Stimulated activated CD4-positive, alpha-beta T cell treated with anti-CD3 and anti-CD28 coated beads, Interleukin-2, amount 100 ng/mL, for 4 hours (primary cell): ENCODE measurements around the gene PIGS.

ENCODE experiments used
- DNase-seq: peaks from one replicate; pipeline ENCODE4 v3.0.0-alpha.2; 2020; ENCODE audit warnings: low read depth

The PIGS gene

DNA sequence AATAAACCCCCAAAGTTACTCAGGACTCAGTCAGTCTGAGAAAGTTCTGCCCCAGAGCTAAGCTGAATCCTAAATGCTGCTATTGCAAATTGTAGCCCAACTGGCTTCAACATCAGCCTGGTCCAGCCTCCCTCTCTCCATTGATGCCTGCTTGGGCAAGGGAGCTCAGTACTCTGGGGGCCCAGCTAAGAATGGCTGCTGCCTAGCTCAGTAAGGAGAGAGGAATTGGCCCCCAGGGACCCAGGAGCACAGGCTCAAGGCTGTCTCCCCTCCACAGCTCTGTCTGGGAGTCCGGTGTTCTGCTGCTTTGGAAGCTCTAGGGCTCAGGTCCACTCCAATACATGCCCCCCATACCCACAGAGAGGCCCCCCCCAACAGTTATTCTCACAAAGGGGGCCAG is 20.5 kb downstream of the PIGS start:
- DNase-seq: no peak

DNA sequence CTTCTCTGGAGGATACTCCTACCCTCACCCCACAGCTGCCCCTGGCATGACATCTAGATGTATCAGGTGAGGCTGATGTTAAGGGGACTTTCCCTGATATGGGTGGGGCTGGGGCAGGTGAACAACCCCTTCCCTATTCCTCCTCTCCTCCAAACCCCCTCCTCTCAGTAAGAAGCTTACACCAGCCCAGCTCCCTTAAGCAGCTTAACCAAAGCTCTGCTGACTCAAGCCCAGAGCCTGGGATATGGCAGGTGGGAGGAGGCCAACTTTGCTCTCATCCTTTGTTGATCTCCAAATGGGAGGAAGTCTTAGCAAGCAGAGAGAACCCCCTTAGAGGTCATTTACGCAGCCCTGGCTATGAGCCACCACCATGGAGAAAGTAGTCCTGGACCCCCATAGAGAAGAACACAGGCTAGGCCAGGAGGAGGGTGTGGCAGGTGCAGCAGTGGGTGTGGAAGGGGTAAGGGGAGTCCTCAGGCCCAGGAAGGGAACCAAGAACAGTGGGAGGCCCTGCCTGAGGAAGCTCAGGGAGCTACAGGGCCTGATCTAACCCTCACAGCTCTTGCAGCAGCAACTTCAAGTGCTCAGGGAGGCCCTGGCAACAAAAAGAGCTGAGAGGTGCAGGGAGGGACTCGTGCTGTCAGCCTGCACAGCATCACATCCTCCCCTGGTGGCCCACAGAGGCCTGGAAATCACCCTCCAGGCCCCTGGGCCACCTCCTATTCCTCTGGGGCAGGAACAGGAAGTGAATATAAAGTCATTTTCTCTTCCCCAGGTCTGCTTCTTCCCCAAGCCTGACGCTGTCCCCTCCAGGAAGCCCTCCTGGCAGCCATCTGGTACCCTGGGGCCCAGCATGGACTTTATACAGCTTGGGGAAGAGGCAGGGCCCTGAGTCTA is 21.8 kb downstream of the PIGS start:
- DNase-seq: peak; percentile 19

DNA sequence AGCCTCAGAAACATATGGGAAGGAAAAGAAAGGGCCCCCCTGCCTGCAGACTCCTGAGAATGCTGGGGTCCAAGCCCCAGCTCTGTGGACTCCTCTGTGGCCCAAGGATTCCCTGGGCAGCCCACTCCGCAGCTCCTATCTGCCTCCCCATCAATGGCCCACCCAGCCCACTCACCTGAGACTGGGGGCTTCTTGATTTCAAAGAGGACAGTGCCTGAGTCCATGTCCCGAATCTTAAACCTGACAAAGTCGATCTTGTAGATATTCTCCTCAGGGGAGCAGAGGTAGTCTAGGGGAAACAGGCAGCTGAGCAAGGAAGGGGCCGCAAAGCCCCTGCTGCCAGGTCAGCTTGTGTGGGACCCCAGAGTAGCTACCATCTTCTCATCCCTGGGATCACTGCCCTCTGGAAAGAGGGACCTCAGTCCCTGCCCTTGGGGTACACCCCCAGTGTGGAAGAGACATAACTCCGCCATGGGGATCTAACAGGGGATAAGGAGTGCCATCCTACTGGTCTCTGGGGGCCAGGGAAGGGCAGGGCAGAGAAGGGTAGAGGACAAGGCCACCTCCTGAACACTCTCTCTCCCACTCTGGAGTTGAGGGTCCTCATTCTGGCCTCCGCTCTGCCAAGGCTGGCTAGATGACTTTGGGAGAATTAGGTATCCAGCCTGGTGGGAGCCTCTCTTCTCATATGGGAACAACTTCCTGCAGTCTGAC is 22.8 kb downstream of the PIGS start:
- DNase-seq: no peak

GRCh38 chr17:28547623-28548416 is 23.5 kb downstream of the PIGS start:
- peak; percentile 44 for DNase-seq

DNA sequence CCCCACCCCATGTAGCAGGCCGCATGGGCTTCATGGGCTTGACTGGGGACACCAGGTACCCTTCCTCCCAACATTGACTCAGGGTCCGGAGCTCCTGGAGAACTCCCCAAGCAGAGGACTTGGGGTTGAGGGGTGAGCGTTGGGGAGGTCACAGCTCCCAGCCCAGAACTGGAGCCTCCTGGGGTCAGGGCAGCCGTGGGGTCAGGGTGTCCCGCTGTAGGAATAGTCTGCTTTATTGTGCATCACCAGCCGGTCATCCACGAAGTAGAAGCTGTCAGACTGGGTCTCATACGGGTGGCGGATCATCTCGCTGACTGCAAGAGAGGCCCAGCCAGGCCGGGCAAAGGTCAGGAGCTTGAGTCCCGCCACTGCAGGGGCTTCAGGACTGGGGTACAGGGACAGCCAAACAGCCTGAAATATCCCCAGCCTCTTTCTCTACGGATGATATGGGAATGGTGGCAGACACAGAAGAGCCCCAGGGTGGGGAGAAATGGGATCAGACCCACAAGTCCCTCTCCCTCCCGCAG is 24.2 kb downstream of the PIGS start:
- DNase-seq: no peak

GRCh38 chr17:28545787-28546415 is 25.4 kb downstream of the PIGS start:
- DNase-seq: no peak

GRCh38 chr17:28545141-28545503 is 26.2 kb downstream of the PIGS start:
- DNase-seq: no peak

DNA sequence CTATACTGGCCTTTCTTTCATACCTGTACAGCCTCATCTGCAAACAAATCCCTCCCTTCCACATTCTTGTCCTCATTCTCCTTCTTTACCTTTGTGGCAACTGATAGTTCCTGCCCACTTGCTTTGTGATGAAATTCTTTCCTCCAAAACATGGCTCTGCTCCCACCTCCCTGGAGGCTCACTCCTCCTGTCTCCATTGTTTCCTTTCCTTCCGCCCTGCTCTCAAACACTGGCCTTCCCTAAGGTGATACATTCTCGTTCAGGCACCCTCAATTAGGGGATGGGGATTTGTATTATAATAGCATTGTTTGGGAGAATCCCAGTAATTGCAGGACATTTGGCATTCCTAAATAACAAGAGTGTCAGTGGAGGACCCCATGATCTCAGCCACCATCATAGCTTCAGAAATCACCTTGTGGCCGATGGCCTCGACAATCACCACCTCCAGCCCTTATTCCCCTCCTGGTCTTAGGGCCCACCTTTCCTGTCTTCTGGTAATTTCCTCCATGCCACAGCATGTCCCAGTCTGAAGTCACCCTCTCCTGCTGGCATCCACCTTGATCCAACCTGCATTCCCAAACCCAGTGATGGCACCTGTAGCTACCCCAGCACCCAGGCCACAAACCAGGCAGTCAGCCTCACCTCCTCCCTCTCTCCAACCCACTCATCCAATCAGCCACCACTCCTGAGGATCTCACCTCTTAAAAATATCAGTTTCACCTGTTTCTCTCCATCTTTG is 26.8 kb downstream of the PIGS start:
- no peak for DNase-seq

- DNase-seq: no peak
Measured at GRCh38 chr17:28541439-28541838, 29.9 kb downstream of the PIGS start.

DNA sequence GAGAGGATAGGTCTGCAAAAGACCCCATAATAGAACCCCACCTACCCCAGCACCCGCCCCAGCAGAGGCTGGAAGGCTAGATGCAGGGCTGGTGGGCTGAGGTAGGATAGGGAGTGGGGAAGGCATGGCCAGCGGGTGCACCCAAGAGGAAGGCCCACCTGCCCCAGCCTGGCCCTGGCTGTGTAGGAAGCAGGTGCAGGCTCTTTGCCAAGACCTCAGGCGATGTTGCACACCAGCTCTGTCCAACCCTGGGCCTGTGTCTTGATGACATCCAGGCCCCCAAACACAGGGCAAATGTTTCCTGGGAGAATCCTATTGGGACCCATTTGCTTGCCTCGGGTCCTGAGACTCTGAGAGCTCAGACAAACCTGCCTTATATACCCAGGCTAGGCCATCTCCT is 31.1 kb downstream of the PIGS start:
- DNase-seq: no peak

GRCh38 chr17:28538296-28538895 is 32.9 kb downstream of the PIGS start:
- DNase-seq: no peak

GRCh38 chr17:28537219-28537610 is 34.1 kb downstream of the PIGS start:
- no peak for DNase-seq

DNA sequence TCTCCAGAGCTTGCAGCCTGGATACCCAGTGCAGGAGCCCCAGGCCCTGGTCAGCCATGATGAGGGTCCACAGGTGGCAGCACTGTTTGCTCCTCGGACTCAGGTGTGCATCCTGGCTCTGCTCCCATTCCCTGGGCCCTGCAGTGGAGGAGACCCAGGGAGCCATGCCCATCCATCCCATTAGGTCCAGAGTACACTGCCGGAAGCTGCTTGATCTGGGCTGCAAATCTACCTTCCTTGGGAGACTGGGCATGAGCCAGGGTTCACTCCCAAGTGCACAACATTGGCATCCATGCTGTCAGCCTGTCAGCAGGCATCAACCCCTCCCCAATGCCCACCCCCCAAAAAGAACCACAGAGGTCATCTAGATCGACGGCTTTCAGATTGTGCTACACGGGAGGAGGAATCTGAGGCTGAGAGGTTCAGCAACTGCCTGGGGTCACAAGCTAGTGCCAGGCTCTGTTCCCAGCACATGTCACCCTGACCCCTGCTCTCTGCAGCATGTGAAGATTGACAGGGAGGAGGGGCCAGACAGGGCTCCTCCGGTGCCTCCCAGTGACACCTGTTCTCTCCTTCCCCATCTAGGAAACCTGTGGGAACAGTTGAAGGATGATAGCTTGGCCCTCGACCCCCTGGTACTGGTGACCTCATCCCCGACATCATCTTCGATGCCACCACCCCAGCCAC is 34.6 kb downstream of the PIGS start:
- no peak for DNase-seq

DNA sequence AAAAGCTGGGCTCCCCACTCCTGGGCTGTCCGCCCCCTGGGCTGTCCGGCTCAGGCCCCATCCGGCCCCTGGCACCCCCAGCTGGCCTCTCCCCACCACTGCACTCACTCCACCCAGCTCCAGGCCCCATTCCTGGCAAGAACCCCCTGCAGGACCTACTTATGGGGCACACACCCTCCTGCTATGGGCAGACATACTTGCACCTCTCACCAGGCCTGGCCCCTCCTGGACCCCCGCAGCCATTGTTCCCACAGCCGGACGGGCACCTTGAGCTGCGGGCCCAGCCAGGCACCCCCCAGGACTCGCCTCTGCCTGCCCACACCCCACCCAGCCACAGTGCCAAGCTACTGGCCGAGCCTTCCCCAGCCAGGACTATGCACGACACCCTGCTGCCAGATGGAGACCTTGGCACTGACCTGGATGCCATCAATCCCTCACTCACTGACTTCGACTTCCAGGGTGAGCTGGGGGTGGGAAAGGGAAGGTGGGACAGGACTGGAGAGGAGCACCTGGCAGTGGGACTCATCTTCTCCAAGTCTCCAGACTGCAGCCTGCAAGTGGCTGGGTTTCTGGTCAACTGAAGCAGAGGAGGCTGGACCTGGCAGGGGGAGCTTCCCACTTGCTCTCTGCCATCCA is 36.5 kb downstream of the PIGS start:
- no peak for DNase-seq

- DNase-seq: no peak
Measured at GRCh38 chr17:28533091-28533807, 38.1 kb downstream of the PIGS start.

DNA sequence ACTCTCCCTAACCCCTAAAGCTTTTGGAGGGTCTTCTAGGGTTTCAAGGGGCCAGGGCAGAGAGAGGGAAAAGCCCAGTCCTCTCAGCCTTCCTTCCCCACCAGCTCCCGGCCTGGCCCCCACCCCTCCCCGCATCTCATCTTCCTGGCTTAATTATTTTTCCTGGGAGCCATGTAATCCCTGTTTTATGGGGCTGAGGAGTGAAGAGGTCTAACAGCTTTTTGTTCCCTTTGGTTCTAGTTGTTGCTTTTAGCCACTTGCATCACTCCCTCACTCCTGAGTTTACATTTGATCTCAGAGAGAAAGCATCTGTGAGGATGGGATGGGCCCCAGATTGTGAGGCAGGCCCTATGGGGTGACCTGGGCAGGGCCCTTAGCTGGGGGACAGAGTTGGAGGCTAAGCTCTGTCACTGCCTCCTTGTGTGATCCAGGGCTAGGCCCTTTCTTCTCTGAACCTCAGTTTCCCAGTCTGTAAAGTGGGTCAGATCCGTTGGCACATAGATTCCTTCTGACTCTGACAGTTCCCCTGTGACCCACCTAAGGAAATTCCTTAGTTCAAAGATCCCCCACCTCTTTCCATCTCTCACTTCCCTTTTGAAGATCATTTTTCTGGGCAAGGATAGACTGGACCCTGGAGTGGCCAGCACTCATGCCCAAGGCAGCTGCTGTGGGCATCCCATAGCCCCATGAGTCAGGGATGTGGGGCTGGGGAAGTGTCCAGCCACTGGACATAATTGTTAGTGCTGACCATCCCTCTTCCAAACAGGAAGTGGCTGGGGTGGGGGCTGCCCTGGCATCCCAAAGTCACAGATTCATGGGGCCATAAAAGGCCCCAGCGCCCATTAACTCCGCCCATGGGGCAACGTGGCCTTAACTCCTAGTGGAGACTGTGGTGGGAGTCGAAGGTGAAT is 39.0 kb downstream of the PIGS start:
- no peak for DNase-seq

DNA sequence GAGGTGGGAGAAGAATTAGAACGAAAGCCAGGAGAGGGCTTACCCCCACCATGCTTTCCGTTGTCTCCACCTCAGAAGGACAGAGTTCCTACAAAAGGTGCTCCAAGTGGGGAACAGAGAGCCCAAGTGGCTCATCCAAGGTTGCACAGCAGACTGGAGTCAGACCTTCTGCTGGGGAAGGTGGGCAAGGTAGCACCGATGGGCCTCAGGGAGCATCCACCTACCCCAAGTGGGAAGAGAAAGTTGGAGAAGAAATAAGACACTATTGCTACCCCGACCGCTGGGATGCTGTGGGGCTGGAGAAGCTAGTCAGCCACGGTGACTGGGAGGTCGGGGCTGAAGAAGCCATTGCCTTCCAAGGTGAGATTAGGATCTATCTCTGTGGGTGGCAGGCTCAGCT is 40.4 kb downstream of the PIGS start:
- DNase-seq: no peak

DNA sequence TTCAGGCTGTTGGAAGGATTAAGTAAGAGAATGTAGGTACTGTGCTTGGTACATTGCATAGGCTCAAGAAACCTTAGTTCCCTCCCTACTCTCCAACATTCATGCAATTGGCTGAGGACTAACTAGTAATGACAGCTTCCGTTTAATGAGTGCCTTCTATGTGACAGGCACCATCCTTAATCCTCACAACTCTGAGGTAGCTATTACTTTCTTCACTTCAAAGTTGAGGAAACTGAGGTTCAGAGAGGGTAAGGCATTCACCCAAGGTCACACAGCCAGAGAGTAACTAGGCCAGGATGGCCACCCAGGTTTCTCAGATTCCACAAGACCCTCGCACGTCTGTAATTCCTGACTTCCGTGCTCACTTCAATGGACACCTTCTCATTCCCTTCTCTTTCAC is 41.1 kb downstream of the PIGS start:
- DNase-seq: no peak
